HG03280 (cell line): Measurements from ENCODE around the gene RMI2.

Source experiments
- ATAC-seq: cut with Tn5 transposase; IDR thresholded peaks from one replicate; pipeline ENCODE4 v1.9.1; 2021; ENCODE audit warnings: mild to moderate bottlenecking, moderate library complexity; ENCODE audit not compliant: unreplicated experiment

RMI2 gene

GRCh38 chr16:11379420-11379819, 34.2 kb downstream of the RMI2 start:
- peak; percentile 62 for ATAC-seq

- ATAC-seq: no peak
These were observed 35.6 kb downstream of the RMI2 start for GRCh38 chr16:11380836-11381235.

- ATAC-seq: no peak
These were observed 38.4 kb downstream of the RMI2 start for GRCh38 chr16:11383481-11384183.

- no peak for ATAC-seq
These were observed 39.1 kb downstream of the RMI2 start for GRCh38 chr16:11384184-11384955.

GRCh38 chr16:11384956-11385586, 39.8 kb downstream of the RMI2 start:
- no peak for ATAC-seq

GRCh38 chr16:11386054-11386680, 40.9 kb downstream of the RMI2 start:
- no peak for ATAC-seq

- ATAC-seq: no peak
These were observed 41.7 kb downstream of the RMI2 start for GRCh38 chr16:11386791-11387546.

GRCh38 chr16:11389083-11389482, 43.8 kb downstream of the RMI2 start:
- ATAC-seq: no peak

- ATAC-seq: no peak
These were observed 44.6 kb downstream of the RMI2 start for GRCh38 chr16:11389631-11390565.

GRCh38 chr16:11390573-11391495, 45.6 kb downstream of the RMI2 start:
- no peak for ATAC-seq

- no peak for ATAC-seq
These were observed 46.3 kb downstream of the RMI2 start for GRCh38 chr16:11391576-11391975.

GRCh38 chr16:11392041-11392581, 46.9 kb downstream of the RMI2 start:
- ATAC-seq: no peak

- ATAC-seq: no peak
These were observed 48.1 kb downstream of the RMI2 start for GRCh38 chr16:11393366-11393765.

- ATAC-seq: no peak
These were observed 48.8 kb downstream of the RMI2 start for GRCh38 chr16:11393861-11394592.

GRCh38 chr16:11394593-11394960, 49.3 kb downstream of the RMI2 start:
- ATAC-seq: no peak

- no peak for ATAC-seq
These were observed 50.0 kb downstream of the RMI2 start for GRCh38 chr16:11395008-11395948.

- no peak for ATAC-seq
These were observed 50.6 kb downstream of the RMI2 start for GRCh38 chr16:11395949-11396240.
